RWPE2 (cell line): ENCODE data around the gene NCAM1.

ENCODE experiments used
- ATAC-seq: fragments of 200-7000 bp; cut with Tn5 transposase; 3 replicates; pipeline ENCODE4 v1.9.1; 2021; ENCODE audit warnings: low read depth
- DNase-seq: peaks from one replicate; pipeline ENCODE4 v3.0.0-alpha.2; 2020; ENCODE audit warnings: low spot score
- H3K27ac ChIP-seq: fragments of 450-650 bp; 2 replicates; pipeline ENCODE4 v1.5.1; 2017; ENCODE audit warnings: mild to moderate bottlenecking; ENCODE audit not compliant: poor library complexity, severe bottlenecking
- H3K27me3 ChIP-seq: fragments of 250-450 bp; sonication (Bioruptor Pico); 2 replicates; pipeline ENCODE4 v1.5.1; 2021; ENCODE audit warnings: mild to moderate bottlenecking, moderate library complexity; ENCODE audit not compliant: insufficient read depth, poor library complexity, severe bottlenecking
- H3K36me3 ChIP-seq: fragments of 250-450 bp; sonication (Bioruptor Pico); 2 replicates; pipeline ENCODE4 v1.5.1; 2020; ENCODE audit warnings: low read depth, mild to moderate bottlenecking, moderate library complexity
- H3K4me1 ChIP-seq: fragments of 250-450 bp; sonication (Bioruptor Pico); 2 replicates; pipeline ENCODE4 v1.5.1; 2021; ENCODE audit warnings: mild to moderate bottlenecking, moderate library complexity; ENCODE audit not compliant: insufficient read depth, poor library complexity, severe bottlenecking
- H3K4me3 ChIP-seq: fragments of 250-450 bp; sonication (Bioruptor Pico); 2 replicates; pipeline ENCODE4 v1.5.1; 2021; ENCODE audit warnings: mild to moderate bottlenecking, moderate library complexity; ENCODE audit not compliant: severe bottlenecking
- H3K9me3 ChIP-seq: fragments of 250-450 bp; sonication (Bioruptor Pico); 2 replicates; pipeline ENCODE4 v1.5.1; 2021; ENCODE audit warnings: mild to moderate bottlenecking, moderate library complexity; ENCODE audit not compliant: severe bottlenecking
- CTCF ChIP-seq: fragments of 450-650 bp; IDR thresholded peaks from one replicate; pipeline ENCODE4 v1.5.1; 2017; ENCODE audit warnings: mild to moderate bottlenecking, moderate library complexity; ENCODE audit not compliant: poor library complexity, severe bottlenecking

Gene NCAM1

GRCh38 chr11:112942966-112943643, 18.1 kb upstream of the NCAM1 start:
- Histone ChIP-seq H3K27me3 (peaks cover 42% of the 10 kb centered on the region), H3K4me3 (no peak overlapping the region), H3K27ac (no peak overlapping the region), H3K4me1 (no peaks in the 10 kb centered on the region), H3K9me3 (no peaks in the 10 kb centered on the region), H3K36me3 (no peaks in the 10 kb centered on the region)
- DNase-seq (no peak), ATAC-seq (no peak)
- TF ChIP-seq CTCF: no peak

- Histone ChIP-seq H3K9me3 (no peaks in the 10 kb centered on the region), H3K27me3 (peaks cover 18% of the 10 kb centered on the region), H3K4me3 (no peak overlapping the region), H3K27ac (no peak overlapping the region), H3K36me3 (no peaks in the 10 kb centered on the region), H3K4me1 (no peaks in the 10 kb centered on the region)
- no peak for TF ChIP-seq CTCF
- no peak for DNase-seq
- ATAC-seq: no peak
Measured at GRCh38 chr11:112946866-112947265, 14.4 kb upstream of the NCAM1 start.

- Histone ChIP-seq H3K36me3 (no peaks in the 10 kb centered on the region), H3K4me3 (no peak overlapping the region), H3K27ac (no peak overlapping the region), H3K4me1 (no peaks in the 10 kb centered on the region), H3K9me3 (no peaks in the 10 kb centered on the region), H3K27me3 (peaks cover 34% of the 10 kb centered on the region)
- DNase-seq (no peak), ATAC-seq (no peak)
- no peak for TF ChIP-seq CTCF
Measured at GRCh38 chr11:112949781-112950575, 11.2 kb upstream of the NCAM1 start.

- Histone ChIP-seq H3K27me3 (peaks cover 84% of the 10 kb centered on the region), H3K36me3 (no peaks in the 10 kb centered on the region), H3K9me3 (no peaks in the 10 kb centered on the region), H3K4me3 (no peak overlapping the region), H3K4me1 (no peaks in the 10 kb centered on the region), H3K27ac (no peak overlapping the region)
- DNase-seq (no peak), ATAC-seq (peak; percentile 41; the same call in 2 of the 3 replicates)
- TF ChIP-seq CTCF: no peak
Measured at GRCh38 chr11:112958670-112959069, 2.5 kb upstream of the NCAM1 start.
